Measurements from ENCODE around the gene VIM. TPM values are rescaled to one million over a fixed set of nuclear protein-coding genes. Genes with fewer than 3 reads are reported as not detected.

The VIM gene
- total RNA-seq, 2 experiments from 2014 or later, result 0.88 to 3.4 TPM

DNA sequence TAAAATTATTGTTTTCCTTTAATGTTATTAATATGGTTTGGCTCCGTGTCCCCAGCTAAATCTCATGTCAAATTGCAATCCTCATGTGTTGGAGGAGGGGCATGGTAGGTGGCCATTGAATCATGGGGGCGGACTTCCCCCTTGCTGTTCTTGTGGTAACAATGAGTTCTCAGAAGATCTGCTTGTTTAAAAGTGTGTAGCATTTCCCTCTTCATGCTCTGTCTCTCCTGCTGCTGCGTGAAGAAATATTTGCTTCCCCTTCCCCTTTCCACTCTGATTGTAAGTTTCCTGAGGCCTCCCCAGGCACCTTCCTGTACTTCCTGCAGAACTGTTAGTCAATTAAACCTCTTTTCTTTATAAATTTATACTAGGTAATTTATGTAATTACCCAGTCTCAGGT lies 27.5 kb downstream of the VIM start:
- no peaks in the 10 kb centered on the region for H3K36me3 ChIP-seq (ENCODE audit: insufficient read depth, low read length)
- no peaks in the 10 kb centered on the region for H3K4me1 ChIP-seq (ENCODE audit: insufficient read depth, low read length, poor library complexity, severe bottlenecking)
- TF ChIP-seq, protein P1, sequence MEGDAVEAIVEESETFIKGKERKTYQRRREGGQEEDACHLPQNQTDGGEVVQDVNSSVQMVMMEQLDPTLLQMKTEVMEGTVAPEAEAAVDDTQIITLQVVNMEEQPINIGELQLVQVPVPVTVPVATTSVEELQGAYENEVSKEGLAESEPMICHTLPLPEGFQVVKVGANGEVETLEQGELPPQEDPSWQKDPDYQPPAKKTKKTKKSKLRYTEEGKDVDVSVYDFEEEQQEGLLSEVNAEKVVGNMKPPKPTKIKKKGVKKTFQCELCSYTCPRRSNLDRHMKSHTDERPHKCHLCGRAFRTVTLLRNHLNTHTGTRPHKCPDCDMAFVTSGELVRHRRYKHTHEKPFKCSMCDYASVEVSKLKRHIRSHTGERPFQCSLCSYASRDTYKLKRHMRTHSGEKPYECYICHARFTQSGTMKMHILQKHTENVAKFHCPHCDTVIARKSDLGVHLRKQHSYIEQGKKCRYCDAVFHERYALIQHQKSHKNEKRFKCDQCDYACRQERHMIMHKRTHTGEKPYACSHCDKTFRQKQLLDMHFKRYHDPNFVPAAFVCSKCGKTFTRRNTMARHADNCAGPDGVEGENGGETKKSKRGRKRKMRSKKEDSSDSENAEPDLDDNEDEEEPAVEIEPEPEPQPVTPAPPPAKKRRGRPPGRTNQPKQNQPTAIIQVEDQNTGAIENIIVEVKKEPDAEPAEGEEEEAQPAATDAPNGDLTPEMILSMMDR (conservative IDR thresholded peaks at IDR 0.05; ENCODE audit: low read length), result no peak
- TF ChIP-seq EZH2phosphoT487 (IDR thresholded peaks at IDR 0.05; ENCODE audit: borderline replicate concordance, low read depth, low read length), result no peak
- H3K9me2 ChIP-seq (ENCODE audit: insufficient read depth, low read length), result no peaks in the 10 kb centered on the region
- H3K4me2 ChIP-seq (ENCODE audit: low read length), result no peak overlapping the region
- CTCF ChIA-PET (ENCODE audit: unreplicated experiment), result no interaction called here
- no peaks in the 10 kb centered on the region for H3K79me2 ChIP-seq (ENCODE audit: insufficient read depth, low read depth, low read length)
- no peaks in the 10 kb centered on the region for H4K20me1 ChIP-seq (ENCODE audit: insufficient read depth, low read length)
- intact Hi-C loops (cut with micrococcal nuclease; ENCODE audit: unreplicated experiment), result no loop called here
- no peak overlapping the region for H2AFZ ChIP-seq (ENCODE audit: low read length)
- H3K9me3 ChIP-seq (ENCODE audit: low read length), result no peaks in the 10 kb centered on the region
- no peak overlapping the region for H3K4me3 ChIP-seq (ENCODE audit: low read depth, low read length, poor library complexity, severe bottlenecking)
- no peak overlapping the region for H3K27ac ChIP-seq (ENCODE audit: low read depth, low read length, poor library complexity, severe bottlenecking)
- POLR2A ChIA-PET, result no interaction called here
- DNase-seq (ENCODE audit: low spot score), result no peak
- no TSS peak for BruUV-seq (replicated peaks)

DNA sequence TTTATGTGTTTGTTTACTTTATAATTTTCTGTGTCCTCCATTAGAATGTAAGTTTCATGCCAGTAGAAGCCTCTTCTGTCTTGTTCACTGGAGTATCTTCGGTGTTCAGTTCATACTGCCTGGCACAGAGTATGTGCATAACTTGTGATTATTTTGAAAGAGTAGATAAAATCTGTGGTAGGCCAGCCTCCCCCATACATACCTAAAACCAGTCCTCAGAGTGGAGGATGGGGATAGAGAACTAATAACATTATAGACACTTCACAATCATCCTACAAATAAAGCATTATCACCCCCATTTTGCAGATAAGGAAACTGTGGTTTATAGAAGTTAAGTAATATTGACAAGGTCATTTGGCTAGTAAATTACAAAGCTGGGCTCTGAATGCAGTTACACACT lies 28.0 kb downstream of the VIM start:
- TF ChIP-seq, protein P1 (conservative IDR thresholded peaks at IDR 0.05; ENCODE audit: low read length), result no peak
- TF ChIP-seq EZH2phosphoT487 (IDR thresholded peaks at IDR 0.05; ENCODE audit: borderline replicate concordance, low read depth, low read length), result no peak
- Histone ChIP-seq H3K27ac (ENCODE audit: low read depth, low read length, poor library complexity, severe bottlenecking) (no peak overlapping the region), H4K20me1 (ENCODE audit: insufficient read depth, low read length) (no peaks in the 10 kb centered on the region), H3K36me3 (ENCODE audit: insufficient read depth, low read length) (no peaks in the 10 kb centered on the region), H3K4me2 (ENCODE audit: low read length) (no peak overlapping the region), H3K79me2 (ENCODE audit: insufficient read depth, low read depth, low read length) (no peaks in the 10 kb centered on the region), H3K4me1 (ENCODE audit: insufficient read depth, low read length, poor library complexity, severe bottlenecking) (no peaks in the 10 kb centered on the region), H3K9me2 (ENCODE audit: insufficient read depth, low read length) (no peaks in the 10 kb centered on the region), H2AFZ (ENCODE audit: low read length) (no peak overlapping the region), H3K4me3 (ENCODE audit: low read depth, low read length, poor library complexity, severe bottlenecking) (no peak overlapping the region), H3K9me3 (ENCODE audit: low read length) (no peaks in the 10 kb centered on the region)
- intact Hi-C loops (cut with micrococcal nuclease; ENCODE audit: unreplicated experiment), result loop anchor here (2.0 kb wide), 1 partner anchor 427 kb away; no protein-coding TSS in a partner anchor
- POLR2A ChIA-PET, result no interaction called here
- no peak for DNase-seq (ENCODE audit: low spot score)
- BruUV-seq (replicated peaks), result no TSS peak
- CTCF ChIA-PET (ENCODE audit: unreplicated experiment), result no interaction called here

DNA sequence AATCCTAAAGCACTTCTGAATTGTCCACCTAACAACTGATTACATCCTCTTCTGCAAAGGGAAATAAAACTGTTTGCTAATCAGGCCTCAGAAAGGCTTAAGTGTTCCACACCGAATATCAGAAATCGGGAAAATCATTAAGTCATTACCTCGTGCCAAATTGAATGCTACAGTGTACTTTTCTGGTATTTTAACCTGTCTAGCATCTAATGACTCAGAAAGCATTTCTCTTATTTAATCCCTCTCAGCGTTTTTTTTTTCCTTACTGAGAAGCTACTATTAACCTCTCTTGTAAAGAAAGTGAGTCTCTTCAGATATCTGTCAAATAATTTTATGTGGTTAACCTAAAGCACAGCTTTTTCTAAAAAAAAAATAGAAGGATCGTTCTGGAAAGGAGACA lies 28.6 kb downstream of the VIM start:
- Histone ChIP-seq H3K4me3 (ENCODE audit: low read depth, low read length, poor library complexity, severe bottlenecking) (no peak overlapping the region), H3K4me2 (ENCODE audit: low read length) (no peak overlapping the region), H3K36me3 (ENCODE audit: insufficient read depth, low read length) (no peaks in the 10 kb centered on the region), H3K79me2 (ENCODE audit: insufficient read depth, low read depth, low read length) (no peaks in the 10 kb centered on the region), H3K27ac (ENCODE audit: low read depth, low read length, poor library complexity, severe bottlenecking) (no peak overlapping the region), H2AFZ (ENCODE audit: low read length) (no peak overlapping the region), H3K9me3 (ENCODE audit: low read length) (no peaks in the 10 kb centered on the region; the same call in 1 of the 2 replicates), H3K4me1 (ENCODE audit: insufficient read depth, low read length, poor library complexity, severe bottlenecking) (no peaks in the 10 kb centered on the region), H3K9me2 (ENCODE audit: insufficient read depth, low read length) (no peaks in the 10 kb centered on the region), H4K20me1 (ENCODE audit: insufficient read depth, low read length) (no peaks in the 10 kb centered on the region)
- DNase-seq (ENCODE audit: low spot score), result no peak
- BruUV-seq (replicated peaks), result no TSS peak
- no peak for TF ChIP-seq EZH2phosphoT487 (IDR thresholded peaks at IDR 0.05; ENCODE audit: borderline replicate concordance, low read depth, low read length)
- TF ChIP-seq, protein P1 (conservative IDR thresholded peaks at IDR 0.05; ENCODE audit: low read length), result no peak
- intact Hi-C loops (cut with micrococcal nuclease; ENCODE audit: unreplicated experiment), result loop anchor here (1.0 to 2.0 kb wide), 2 partner anchors 413 to 428 kb away; no protein-coding TSS in a partner anchor
- ChIA-PET CTCF (ENCODE audit: unreplicated experiment) (no interaction called here), POLR2A (interaction anchor here (0.6 kb wide), 3 partner anchors 21 to 1607 kb away, joined by 3 to 5 read pairs (median 4); no protein-coding TSS in a partner anchor)
